Hematopoietic multipotent progenitor cell treated with erythropoietin and hydrocortisone succinate and interleukin-3 and kit ligand, for 6 days (in vitro differentiated cells): Measurements from ENCODE around the gene SLC28A3.

ENCODE experiments used
- DNase-seq: peaks from one replicate; pipeline ENCODE4 v3.0.0-alpha.2; 2015

Gene SLC28A3

GRCh38 chr9:84230355-84231145, 110.0 kb downstream of the SLC28A3 start:
- DNase-seq, result no peak

DNA sequence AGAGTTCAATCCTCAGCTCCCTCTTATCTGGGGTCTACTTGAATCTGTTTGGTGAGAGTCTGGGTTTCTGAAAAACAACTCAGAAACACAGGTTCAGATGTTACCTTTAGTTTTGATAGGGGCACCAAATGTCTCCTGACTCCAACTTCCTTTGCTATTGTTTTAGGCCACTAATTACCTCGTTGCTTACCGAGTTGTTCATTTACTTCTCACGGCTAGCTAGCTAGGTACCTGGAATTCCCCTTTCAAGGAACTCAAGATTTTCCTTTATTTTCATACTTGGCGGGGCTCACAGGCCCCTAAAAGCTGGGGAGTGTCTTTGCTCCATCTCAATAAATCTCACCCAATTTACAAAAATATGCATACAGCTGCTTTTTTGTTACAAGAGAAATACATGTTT, 111.4 kb downstream of the SLC28A3 start:
- no peak for DNase-seq

DNA sequence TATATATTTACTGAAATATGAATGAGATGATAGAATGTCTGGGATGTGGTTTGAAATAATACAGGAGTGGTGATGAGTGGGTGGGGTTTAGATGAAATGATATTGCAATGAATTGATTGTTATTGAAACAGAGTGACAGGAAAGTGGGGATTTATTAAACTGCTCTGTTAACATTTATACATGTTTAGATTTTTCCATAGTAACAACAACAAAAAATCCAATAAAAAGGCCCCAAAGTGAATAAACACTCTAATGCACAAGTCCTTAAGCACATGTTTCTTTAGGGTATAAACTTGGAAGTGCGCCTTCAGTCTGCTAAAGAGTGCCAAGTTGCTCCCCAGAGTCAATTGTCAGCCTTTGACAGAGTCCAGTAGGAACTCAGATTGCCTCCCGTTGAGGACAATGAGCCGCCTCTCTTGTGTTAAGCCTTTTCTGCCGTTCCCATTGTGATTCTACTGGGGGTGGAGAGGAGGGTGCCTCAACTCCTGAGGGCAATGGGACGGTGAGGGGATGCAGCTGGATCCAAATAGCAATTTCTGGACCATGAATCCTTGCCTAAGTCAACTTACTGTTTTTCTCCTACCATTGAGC, 112.3 kb downstream of the SLC28A3 start:
- DNase-seq, result no peak

DNA sequence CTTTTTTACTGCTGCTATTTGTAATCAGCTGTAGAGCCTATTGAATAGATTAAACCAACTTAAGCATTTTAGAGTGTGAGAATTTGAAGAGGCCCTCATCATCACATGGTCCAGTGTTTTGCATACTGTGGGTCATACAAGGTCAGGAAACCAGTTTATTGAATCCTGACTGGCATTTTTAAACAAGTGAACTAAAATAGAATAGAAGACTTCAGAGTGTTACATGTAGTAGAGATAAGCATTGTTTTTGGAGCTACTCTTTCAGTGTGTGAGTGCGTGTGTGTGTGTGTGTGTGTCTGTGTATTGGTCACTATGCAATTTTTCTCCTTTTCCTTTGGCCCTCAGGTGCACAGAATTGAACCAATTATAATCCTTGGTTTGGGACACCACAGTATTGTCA, 114.4 kb downstream of the SLC28A3 start:
- DNase-seq, result no peak
